Sciatic nerve (tissue), 2 donors: ENCODE measurements around the gene SKAP1. TPM values are rescaled to one million over a fixed set of nuclear protein-coding genes. Genes with fewer than 3 reads are reported as not detected.
"Not testable (repeated sequence)": the region's sequence is repeated elsewhere in the genome, so short reads cannot be mapped to it uniquely, and the experiment has no call there.

Experiments
- ATAC-seq: fragments of 200-7000 bp; cut with Tn5 transposase; one replicate; pipeline ENCODE4 v1.9.1; 2020; ENCODE audit warnings: mild to moderate bottlenecking, moderate library complexity
- DNase-seq: peaks from one replicate; pipeline ENCODE4 v3.0.0-alpha.2; 2020; ENCODE audit warnings: low spot score
- intact Hi-C: fragments of 100-400 bp; cut with DNase I; formaldehyde crosslinking; loops from one replicate; pipeline ENCODE4 v1.14.2; 2022
- total RNA-seq: library from RNA; stranded (reverse); fragmentation: NEBNext Ultra II Directional; extraction: Animal tissue kit (Norgen Biotek cat#: 25700); gene quantifications from one replicate; pipeline ENCODE4 v1.2.1, GENCODE V29; 2021
- donor health status: DM: no; HTN: no; CAD: no.
- donor health status: DM: no; HTN: no; CAD: no.

The SKAP1 gene
- total RNA-seq, 1 donor from 2014 or later, result 7.4 TPM

DNA sequence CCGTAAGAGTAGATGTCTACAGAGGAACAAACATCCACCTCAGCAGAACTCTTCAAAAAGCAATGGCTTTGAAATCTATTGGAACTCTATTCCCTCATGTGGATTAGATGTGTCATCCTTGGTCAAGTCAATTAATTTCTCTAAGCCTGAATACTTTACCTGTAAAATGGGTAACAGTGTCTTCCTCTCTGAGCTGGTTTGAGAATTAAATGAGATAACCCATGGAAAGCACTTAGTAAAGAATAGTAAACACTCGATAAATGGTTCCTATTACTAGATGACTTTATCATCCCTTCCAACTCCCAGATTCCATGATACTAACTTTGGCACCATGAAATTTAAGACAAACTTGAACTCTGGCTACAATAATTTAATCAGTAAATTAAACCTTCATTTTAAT, 89.1 kb downstream of the SKAP1 start:
- intact Hi-C loops, result no loop called here
- ATAC-seq, result no peak
- DNase-seq, result no peak

DNA sequence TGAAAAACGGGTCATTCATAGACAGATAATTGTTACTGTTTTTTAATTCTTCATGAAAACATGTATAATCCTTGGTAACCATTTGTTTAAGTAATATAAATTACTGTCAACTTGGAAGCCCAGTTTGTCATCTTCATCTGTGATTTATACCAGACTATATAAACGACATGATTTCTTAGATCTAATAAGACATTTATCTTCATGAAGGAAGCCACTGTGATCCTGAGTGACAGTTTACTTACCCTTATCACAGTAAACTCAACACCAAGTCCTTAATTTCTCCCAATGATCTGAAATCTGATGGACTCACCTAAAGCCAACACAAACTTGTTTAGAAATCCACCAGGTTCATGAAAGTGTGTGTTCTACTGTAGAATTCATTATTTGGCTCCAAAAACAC, 91.3 kb downstream of the SKAP1 start:
- intact Hi-C loops, result no loop called here
- ATAC-seq (no peak), DNase-seq (no peak)

DNA sequence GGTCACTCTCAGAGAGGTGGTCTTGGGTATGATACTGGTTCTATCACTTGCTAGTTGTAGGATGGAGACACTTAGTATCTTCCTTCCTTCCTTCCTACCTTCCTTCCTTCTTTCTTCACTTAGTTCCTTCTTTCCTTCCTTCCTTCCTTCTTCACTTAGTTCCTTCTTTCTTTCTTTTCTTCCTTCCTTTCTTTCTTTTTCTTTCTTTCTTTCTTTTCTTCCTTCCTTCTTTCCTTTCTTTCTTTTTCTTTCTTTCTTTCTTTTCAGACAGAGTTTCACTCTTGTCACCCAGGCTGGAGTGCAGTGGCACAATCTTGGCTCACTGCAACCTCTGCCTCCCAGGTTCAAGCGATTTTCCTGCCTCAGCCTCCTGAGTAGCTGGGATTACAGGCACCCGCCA, 92.1 kb downstream of the SKAP1 start:
- DNase-seq, intact Hi-C loops, ATAC-seq: not testable (repeated sequence)

DNA sequence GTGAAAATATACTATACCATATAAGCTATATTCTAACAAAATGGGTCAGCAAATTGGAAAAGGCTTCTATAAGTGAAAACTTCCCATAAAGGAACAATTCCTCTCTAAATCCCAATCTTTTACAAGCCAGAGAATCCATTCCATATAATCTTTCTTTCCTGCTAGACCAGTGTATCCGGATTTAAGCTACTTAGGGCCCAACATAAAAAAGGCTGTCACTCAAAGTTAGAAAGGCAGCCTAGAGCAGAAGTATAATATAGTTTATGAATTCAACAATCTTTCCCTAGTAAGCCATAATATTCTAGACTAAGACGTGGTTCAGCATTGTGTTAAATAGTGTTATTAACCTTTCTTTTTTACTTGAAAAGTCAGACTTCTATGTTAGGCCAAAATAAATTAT, 93.0 kb downstream of the SKAP1 start:
- intact Hi-C loops, result no loop called here
- ATAC-seq, result no peak

GRCh38 chr17:48335858-48336500, 94.0 kb downstream of the SKAP1 start:
- ATAC-seq (no peak), DNase-seq (no peak)
- intact Hi-C loops, result no loop called here

More for the DNA sequence above, 93.0 kb downstream of the SKAP1 start:
- DNase-seq, result no peak

GRCh38 chr17:48335146-48335784, 94.7 kb downstream of the SKAP1 start:
- intact Hi-C loops, result no loop called here
- no peak for DNase-seq
- ATAC-seq, result no peak

GRCh38 chr17:48333034-48333530, 96.9 kb downstream of the SKAP1 start:
- DNase-seq (no peak), ATAC-seq (no peak)
- intact Hi-C loops, result no loop called here

GRCh38 chr17:48330887-48331286, 99.1 kb downstream of the SKAP1 start:
- DNase-seq (no peak), ATAC-seq (no peak)
- intact Hi-C loops, result no loop called here

DNA sequence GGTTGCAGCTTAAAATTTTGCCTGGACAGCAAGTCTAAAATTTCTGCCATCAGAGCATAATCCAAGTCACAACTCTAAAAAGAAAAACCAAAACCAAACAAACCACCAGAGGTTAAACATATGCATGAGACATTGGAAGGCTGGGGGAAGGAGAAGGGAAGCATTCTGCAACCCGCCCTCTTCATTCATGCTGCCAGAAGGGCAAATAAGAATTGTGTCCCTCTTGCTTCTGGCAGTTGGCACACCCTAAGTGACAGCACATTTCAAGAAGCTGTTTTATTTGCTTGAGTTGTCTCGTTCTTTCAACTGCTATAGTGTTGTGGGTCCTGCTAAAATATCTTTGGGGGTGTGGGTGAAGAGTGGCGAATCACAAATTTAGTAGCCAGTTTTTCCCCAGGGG, 99.6 kb downstream of the SKAP1 start:
- DNase-seq (no peak), ATAC-seq (no peak)
- intact Hi-C loops, result no loop called here

DNA sequence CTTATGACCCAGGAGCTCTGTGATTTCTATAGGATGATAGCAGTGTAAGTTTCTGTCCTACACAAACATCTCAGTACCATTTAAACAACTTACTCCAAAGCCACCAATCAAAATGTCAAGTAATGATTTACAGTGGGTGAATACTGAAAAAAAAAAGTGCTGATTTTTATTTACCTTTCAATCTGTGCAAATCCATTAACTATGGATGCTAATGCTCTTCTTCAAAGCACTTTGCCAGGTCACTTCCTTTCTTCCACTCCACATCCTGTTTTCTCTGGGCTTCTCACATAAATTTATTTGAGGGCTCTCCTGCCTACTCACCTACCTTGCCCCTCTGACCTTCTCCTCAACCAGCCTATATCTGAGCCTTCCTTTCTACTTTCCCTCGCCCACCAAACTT, 101.6 kb downstream of the SKAP1 start:
- intact Hi-C loops, result no loop called here
- DNase-seq, result no peak

GRCh38 chr17:48326310-48326709, 103.7 kb downstream of the SKAP1 start:
- ATAC-seq, result no peak
- intact Hi-C loops, result no loop called here
- DNase-seq, result no peak

More for the DNA sequence above, 101.6 kb downstream of the SKAP1 start:
- ATAC-seq, result no peak

- DNase-seq (no peak), ATAC-seq (no peak)
- intact Hi-C loops, result no loop called here
Measured at GRCh38 chr17:48322060-48322459, 108.0 kb downstream of the SKAP1 start.

GRCh38 chr17:48317732-48318131, 112.3 kb downstream of the SKAP1 start:
- no peak for ATAC-seq
- intact Hi-C loops, result no loop called here
- DNase-seq, result no peak

GRCh38 chr17:48314716-48315115, 115.3 kb downstream of the SKAP1 start:
- DNase-seq (no peak), ATAC-seq (no peak)
- intact Hi-C loops, result no loop called here

- ATAC-seq (no peak), DNase-seq (no peak)
- intact Hi-C loops, result no loop called here
Measured at GRCh38 chr17:48313096-48313755, 116.8 kb downstream of the SKAP1 start.

GRCh38 chr17:48311324-48311723, 118.7 kb downstream of the SKAP1 start:
- DNase-seq, result no peak
- intact Hi-C loops, result no loop called here
- ATAC-seq, result no peak

GRCh38 chr17:48310748-48311213, 119.2 kb downstream of the SKAP1 start:
- intact Hi-C loops, result no loop called here
- DNase-seq, result no peak
- ATAC-seq, result no peak

- ATAC-seq, result no peak
- DNase-seq, result no peak
- intact Hi-C loops, result no loop called here
Measured at GRCh38 chr17:48308581-48308980, 121.4 kb downstream of the SKAP1 start.

- intact Hi-C loops, result no loop called here
- no peak for DNase-seq
- no peak for ATAC-seq
Measured at GRCh38 chr17:48307814-48308411, 122.1 kb downstream of the SKAP1 start.

DNA sequence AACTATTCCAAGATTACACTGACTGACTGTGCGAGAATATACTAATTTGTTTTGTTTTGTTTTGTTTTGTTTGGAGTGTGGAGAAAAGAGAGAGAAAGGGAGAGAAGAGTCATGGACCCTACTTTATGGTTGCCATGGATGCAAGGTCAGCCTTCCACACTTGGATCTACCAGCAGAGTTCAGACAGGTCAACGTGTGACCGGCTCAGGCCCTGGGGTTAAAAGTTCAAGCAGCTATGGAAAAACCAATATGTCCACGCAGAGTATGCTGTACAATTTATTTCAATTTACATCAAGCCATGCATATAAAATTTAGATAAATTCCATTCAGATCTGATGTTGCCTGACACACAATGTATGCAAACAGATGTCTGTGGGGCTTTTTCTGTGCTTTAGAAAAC, 122.8 kb downstream of the SKAP1 start:
- ATAC-seq, result no peak

More for the DNA sequence above, 122.8 kb downstream of the SKAP1 start:
- DNase-seq, result no peak
- intact Hi-C loops, result no loop called here
